ENCODE results near the gene NCAM2.

NCAM2 gene

GRCh38 chr21:20997636-20998455 lies at the start of gene NCAM2:
TSS of gene NCAM2 (plus strand) at chr21:20998409.
- peak; percentile 65 for DNase-seq

- DNase-seq: no peak
These were observed 48.3 kb upstream of the NCAM2 start for GRCh38 chr21:20949884-20950283.

GRCh38 chr21:20965816-20966215 lies 32.4 kb upstream of the NCAM2 start:
- no peak for DNase-seq

GRCh38 chr21:20968391-20968790 lies 29.8 kb upstream of the NCAM2 start:
- no peak for DNase-seq

DNA sequence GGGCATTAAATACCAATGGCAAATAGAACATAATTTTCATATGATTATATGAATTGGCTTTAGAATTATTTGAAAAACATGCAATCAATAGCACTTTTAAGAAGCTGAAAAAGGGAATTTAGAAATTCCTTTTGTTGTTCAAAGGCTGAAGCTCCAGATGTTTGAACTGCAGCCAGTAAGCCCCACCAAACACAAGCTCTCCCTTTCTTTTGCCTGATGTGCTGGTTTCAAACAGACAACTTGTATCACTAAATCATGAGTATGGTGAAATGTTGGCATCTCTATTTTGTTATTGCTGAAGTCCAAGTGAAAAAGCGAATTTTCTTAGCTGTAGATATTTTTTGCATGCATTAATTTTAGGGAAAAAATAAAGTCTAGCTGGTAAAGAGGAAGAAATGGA lies 27.5 kb upstream of the NCAM2 start:
- no peak for DNase-seq

DNA sequence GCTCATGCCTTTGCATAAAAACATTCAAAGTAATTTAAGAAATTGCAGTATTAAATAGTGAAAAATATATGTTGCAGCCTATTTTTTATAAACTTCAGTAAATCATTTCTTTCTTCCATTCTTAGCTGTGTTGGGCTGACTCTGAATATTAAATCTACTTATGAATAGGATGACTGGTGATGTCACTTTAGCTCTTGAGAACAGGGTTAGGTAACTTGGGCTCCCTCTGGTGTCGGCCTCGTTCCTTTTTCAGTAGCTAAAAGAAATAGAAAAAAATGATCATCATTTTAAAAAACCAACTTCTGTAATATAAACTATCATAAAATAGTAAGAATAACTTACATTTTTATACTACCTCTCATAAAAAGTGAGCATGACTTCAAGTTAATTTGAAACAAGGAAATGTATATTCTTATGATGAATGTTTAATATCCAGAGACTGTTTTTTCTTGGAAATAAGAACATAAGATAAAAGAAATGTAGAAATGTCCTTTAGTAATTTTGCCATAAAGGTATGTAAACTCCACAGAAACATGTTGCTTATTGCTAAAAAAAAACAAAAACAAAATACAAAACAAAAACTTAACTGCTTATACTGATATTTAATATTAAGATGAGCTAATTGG lies 26.8 kb upstream of the NCAM2 start:
- peak; percentile 1 for DNase-seq

- DNase-seq: no peak
These were observed 3.4 kb upstream of the NCAM2 start for GRCh38 chr21:20994790-20995189.

DNA sequence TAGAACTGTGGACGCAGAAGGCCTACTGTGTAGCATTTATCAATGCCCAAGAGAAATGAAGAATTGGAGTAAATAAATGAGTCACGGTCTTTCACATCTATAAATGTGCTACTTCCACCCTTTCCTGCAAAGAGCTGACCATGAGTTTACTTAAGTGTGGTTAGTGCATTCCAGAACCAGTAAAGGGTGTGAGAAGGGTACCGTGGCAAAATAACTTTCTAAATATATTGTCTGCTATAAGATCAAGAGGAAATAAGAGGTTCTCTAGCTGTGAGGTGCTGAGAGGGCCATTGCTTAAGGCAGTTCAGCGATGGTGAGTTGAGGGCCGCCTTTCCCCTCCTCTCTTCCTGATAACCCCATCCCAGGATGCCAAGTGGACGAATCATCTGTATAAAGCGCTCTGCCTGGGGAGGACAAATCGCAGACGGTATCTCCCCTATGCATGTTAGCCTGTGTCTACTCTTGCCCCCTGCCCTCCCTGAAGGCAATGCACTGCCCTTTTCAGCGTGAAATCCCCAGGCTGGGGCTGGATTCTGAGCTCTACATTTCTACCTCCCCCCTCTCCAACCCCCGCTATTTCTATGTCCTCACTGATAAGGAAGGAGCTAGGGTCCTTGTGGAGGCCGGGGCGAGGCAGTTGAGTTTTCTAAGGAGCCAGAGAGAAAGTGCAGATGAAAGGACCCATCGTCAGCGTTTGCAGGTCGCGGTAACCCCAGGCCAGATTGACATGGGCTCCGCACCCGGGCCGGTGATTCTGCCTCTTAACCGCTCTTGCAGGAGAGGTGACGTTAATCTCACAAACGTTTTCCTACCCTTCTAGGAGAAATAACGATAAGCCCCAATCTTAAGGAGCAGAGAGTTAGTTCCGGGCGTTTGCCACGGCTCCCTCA lies 1.5 kb upstream of the NCAM2 start:
- no peak for DNase-seq

GRCh38 chr21:20997311-20997635 lies 936 bp upstream of the NCAM2 start:
- DNase-seq: no peak

- DNase-seq: no peak
These were observed 214 bp downstream of the NCAM2 start for GRCh38 chr21:20998456-20998789.

DNA sequence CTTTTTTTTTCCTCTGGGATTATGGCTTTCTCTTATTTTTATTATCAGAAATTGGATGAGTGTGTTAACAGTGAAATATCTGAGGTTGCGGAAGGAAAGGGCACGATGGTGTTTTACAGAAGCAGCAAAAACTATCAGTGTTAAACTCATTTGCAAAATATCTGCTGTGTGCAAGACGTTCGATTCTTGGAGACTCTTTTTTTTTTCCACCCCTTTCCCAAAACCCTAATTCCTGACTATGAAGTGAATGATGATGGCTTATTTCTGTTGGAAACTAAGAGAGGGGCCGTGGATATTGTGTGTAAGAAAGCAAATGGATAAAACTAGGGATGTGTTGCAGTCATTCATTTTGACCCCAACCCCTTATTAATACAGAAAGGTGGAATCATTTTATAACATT lies 677 bp downstream of the NCAM2 start:
- no peak for DNase-seq

GRCh38 chr21:20999659-21000058 lies 1.4 kb downstream of the NCAM2 start:
- DNase-seq: peak; percentile 33

DNA sequence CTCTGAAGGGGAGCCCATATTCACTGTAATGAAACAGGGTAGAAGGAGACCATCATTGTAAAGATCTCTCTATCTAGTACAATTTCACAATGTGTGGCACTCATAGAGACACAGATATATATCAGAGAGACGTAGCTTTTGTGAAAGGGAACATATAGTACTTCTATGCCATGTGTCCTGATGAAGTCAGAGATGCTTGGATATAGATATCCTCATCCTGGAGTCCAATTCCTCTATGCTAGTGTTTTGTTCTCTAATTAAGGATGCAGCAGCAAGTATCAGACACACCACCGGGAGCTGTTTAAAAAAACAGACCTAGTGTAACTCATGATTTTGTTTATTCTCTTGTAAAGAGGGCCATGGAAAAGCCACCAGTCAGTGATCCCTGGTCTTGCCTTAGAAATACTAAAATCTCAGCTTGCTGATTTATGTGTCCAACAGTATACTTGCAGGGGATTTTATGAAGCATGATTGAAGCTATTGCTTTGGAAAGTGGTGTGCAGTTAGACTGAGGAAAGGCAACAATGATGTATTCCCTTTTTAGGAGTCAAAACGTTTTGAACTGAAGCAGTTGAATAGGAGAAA lies 2.5 kb downstream of the NCAM2 start:
- no peak for DNase-seq

DNA sequence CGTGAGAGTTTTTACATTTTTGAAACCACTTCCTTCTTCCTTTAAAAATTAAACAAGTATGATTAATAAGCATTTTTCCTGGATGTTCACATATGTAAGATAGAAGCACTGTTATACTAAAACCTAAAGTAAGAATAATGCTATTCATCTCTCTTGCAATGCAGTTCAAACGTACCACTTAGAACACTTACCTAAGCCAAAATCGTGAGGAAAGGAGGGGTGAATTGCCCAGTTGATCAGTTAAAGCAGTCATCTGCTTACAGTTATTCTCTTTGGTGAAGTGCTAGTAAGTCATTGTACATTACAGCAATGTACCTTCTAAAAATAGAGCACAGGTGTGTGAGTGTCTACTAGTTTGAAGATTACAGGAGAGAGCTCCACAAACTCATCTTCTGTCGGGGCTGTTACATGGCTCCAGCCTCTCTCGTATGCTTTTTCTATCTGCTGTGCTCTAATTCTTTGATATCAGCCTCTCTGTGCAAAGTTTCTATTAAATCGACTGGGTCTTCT lies 3.4 kb downstream of the NCAM2 start:
- DNase-seq: no peak

DNA sequence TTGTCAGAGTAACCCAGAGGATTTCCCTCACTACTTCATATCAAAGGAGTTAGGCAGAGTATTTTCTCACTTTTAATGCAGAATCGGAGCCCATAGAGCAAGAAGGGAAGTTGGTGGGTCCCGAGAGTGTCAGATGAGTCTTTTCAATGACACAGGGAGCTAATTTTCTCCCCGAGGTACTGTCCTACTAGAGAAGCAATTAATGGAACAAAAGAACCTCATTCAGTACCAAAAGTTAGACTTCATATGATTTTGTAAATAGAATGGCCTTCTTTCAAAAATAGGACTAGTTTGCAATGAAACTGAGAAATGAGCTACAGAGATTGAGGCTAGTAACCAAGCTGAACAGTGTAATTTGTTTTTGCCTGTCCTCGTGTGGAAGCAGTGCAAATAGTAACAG lies 3.9 kb downstream of the NCAM2 start:
- DNase-seq: no peak

DNA sequence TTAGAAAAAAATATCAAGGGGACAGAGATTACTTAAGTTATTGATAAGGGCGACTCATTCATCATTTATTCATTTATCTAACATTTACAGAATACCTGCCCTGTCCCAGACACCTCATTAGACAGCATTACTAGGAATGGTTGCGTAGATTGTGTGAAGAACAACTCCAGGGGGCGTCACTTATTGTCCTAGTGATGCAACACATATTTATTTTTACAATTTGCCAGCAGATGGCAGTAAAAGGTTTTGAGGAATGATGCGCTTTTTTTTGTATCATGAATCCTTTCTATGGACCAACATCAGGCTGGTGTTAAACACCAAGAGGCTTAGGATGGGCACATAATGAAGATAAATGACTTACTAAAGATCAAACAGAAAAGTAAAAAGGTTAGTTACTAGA lies 5.5 kb downstream of the NCAM2 start:
- DNase-seq: no peak

GRCh38 chr21:21007606-21008005 lies 9.4 kb downstream of the NCAM2 start:
- DNase-seq: no peak

GRCh38 chr21:21010228-21010627 lies 12.0 kb downstream of the NCAM2 start:
- DNase-seq: no peak

GRCh38 chr21:21010698-21011097 lies 12.5 kb downstream of the NCAM2 start:
- DNase-seq: no peak

GRCh38 chr21:21018821-21019220 lies 20.6 kb downstream of the NCAM2 start:
- DNase-seq: no peak

GRCh38 chr21:21019681-21020080 lies 21.5 kb downstream of the NCAM2 start:
- DNase-seq: no peak

DNA sequence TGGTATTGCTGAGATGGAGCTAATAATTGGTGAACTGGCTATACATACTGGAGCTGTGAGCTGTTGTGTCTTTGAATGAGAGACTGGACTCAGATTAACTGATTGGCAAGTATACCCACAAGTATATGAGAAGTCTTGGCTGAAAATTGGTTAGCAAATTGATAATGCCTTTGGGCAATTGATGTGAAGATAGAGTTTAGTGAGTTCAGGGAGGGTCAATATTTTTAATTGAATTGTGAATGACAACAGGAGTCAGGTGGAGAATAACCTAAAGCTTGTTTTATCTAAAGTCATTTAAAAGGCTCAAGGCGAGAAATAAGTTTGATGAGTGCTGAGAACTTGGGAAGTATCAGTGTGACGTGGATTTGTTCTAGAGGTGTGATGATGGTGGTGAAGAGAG lies 27.5 kb downstream of the NCAM2 start:
- DNase-seq: no peak

DNA sequence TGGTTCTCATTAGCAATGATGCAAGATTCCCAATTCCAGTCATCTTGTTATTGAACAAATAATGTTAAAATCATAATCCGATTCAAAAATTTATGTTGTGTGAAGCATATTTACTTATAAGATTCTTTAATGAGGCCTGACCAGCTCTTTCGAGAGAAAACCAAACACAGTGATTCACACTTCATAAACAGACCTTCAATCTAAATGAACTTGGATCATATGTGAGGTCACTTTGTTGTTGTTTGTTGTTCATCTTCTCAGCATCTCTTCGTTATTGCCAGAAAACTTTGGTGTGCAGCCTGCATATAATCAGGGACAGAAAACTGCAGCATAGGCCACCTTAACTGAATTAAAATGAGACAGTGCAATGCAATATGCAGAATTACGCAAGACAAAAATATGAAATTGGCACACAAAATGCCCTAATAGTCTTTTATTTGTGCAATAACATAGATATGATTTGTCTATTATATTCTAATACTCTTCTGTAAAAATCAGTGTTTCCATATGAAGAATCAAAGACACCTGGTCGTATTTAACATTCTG lies 30.1 kb downstream of the NCAM2 start:
- no peak for DNase-seq

Measured in CD4-positive, alpha-beta T cell treated with Interleukin-12 subunit alpha and Interleukin-12 subunit beta, for 1 hour (primary cell).